Caco-2 (cell line): Measurements from ENCODE around the gene DLL4. TPM values are rescaled to one million over a fixed set of nuclear protein-coding genes. Genes with fewer than 3 reads are reported as not detected.

Experiments
- BruUV-seq: library from RNA; stranded (reverse); fragments of 400-500 nt; replicated peaks from 2 replicates; lab custom pipeline; 2021; lab: Mats Ljungman, UMichigan
- CTCF ChIA-PET: fragments of 300-600 bp; sonication (Branson Sonifier 250); formaldehyde crosslinking; loops from one replicate; lab custom pipeline; 2022; ENCODE audit warnings: antibody characterized with exemption; lab: Charles Lee
- POLR2A ChIA-PET: fragments of 300-600 bp; sonication (Branson Sonifier 250); formaldehyde crosslinking; loops from one replicate; lab custom pipeline; 2022; ENCODE audit warnings: antibody characterized with exemption; lab: Charles Lee
- DNase-seq, 2 experiments: peaks; one replicate each; pipeline versions ENCODE4 v3.0.0 to v3.0.0-alpha.2; 2020 to 2022
- H3K27me3 ChIP-seq: replicated peaks from 2 replicates; pipeline ENCODE4 v1.6.0; 2011; ENCODE audit warnings: low read length; ENCODE audit not compliant: control insufficient read depth, insufficient read depth
- H3K36me3 ChIP-seq: 2 replicates; pipeline ENCODE4 v1.5.1; 2011; ENCODE audit warnings: low read length; ENCODE audit not compliant: control insufficient read depth, insufficient read depth
- H3K4me1 ChIP-seq: fragments of 250-450 bp; sonication (Bioruptor Pico); 2 replicates; pipeline ENCODE4 v1.5.1; 2020; ENCODE audit warnings: mild to moderate bottlenecking
- H3K4me3 ChIP-seq: 2 replicates; pipeline ENCODE4 v1.5.1; 2011; ENCODE audit warnings: low read depth, mild to moderate bottlenecking, control low read depth, low read length
- H3K9me3 ChIP-seq: fragments of 250-450 bp; sonication (Bioruptor Pico); 2 replicates; pipeline ENCODE4 v1.5.1; 2020; ENCODE audit warnings: mild to moderate bottlenecking, moderate library complexity
- H3K27ac Mint-ChIP-seq: one replicate; pipeline ENCODE4 v1.8.0; 2022; ENCODE audit warnings: mixed read lengths; ENCODE audit not compliant: unreplicated experiment
- H3K27me3 Mint-ChIP-seq: one replicate; pipeline ENCODE4 v1.8.0; 2022; ENCODE audit warnings: mixed read lengths; ENCODE audit not compliant: insufficient read depth, unreplicated experiment
- H3K36me3 Mint-ChIP-seq: one replicate; pipeline ENCODE4 v1.8.0; 2022; ENCODE audit warnings: mild to moderate bottlenecking, mixed read lengths; ENCODE audit not compliant: insufficient read depth, unreplicated experiment
- H3K4me1 Mint-ChIP-seq: one replicate; pipeline ENCODE4 v1.8.0; 2022; ENCODE audit warnings: low read depth, mixed read lengths; ENCODE audit not compliant: unreplicated experiment
- H3K4me3 Mint-ChIP-seq: one replicate; pipeline ENCODE4 v1.8.0; 2022; ENCODE audit warnings: mild to moderate bottlenecking, moderate library complexity, mixed read lengths; ENCODE audit not compliant: unreplicated experiment
- H3K9me3 Mint-ChIP-seq: one replicate; pipeline ENCODE4 v1.8.0; 2022; ENCODE audit warnings: mixed read lengths; ENCODE audit not compliant: unreplicated experiment
- CTCF ChIP-seq, 2 experiments: fragments of 200-600 bp in 1 of 2; IDR thresholded peaks; 1 replicate in 1 of 2; 2 replicates in 1 of 2; pipeline versions ENCODE4 v1.5.1 to v1.8.0; 2011 to 2022; ENCODE audit warnings: antibody characterized with exemption in 1 of 2, control low read depth in 1 of 2, inconsistent platforms in 1 of 2, low read depth in 1 of 2, low read length in 1 of 2, mild to moderate bottlenecking in 1 of 2, moderate library complexity in 1 of 2; ENCODE audit not compliant: insufficient read depth in 1 of 2, severe bottlenecking in 1 of 2, unreplicated experiment in 1 of 2
- intact Hi-C: fragments of 100-400 bp; cut with micrococcal nuclease; formaldehyde crosslinking; loops from one replicate; pipeline ENCODE4 v1.10.0; 2022; ENCODE audit not compliant: unreplicated experiment
- total RNA-seq: library from RNA; stranded (reverse); gene quantifications from 2 replicates; pipeline ENCODE4 v1.2.3, GENCODE V29; 2022

Gene DLL4
- total RNA-seq, 1 experiment from 2014 or later = 3.4 TPM

DNA sequence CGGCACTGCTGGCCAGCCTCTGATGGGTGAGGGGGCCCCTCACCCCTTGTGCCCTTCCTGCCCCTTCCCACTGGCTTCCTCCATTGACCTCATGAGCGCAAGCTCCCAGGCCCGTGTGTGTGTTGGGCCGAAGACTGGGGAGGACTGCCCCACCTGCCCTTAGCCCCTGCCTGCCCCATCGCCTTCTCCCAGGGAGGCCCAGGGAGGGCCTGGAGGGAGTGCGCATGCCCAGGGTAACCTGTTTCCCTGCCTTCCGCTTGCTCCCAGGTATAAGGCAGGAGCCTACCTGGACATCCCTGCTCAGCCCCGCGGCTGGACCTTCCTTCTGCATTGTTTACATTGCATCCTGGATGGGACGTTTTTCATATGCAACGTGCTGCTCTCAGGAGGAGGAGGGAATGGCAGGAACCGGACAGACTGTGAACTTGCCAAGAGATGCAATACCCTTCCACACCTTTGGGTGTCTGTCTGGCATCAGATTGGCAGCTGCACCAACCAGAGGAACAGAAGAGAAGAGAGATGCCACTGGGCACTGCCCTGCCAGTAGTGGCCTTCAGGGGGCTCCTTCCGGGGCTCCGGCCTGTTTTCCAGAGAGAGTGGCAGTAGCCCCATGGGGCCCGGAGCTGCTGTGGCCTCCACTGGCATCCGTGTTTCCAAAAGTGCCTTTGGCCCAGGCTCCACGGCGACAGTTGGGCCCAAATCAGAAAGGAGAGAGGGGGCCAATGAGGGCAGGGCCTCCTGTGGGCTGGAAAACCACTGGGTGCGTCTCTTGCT is 8.8 kb downstream of the DLL4 start:
- CTCF ChIA-PET = no interaction called here
- Mint-ChIP-seq H3K4me1 (peaks cover 9% of the 10 kb centered on the region), H3K9me3 (no peaks in the 10 kb centered on the region), H3K27ac (no peak overlapping the region), H3K36me3 (peaks cover 5% of the 10 kb centered on the region), H3K4me3 (no peak overlapping the region), H3K27me3 (no peaks in the 10 kb centered on the region)
- Histone ChIP-seq H3K9me3 (no peaks in the 10 kb centered on the region), H3K27me3 (no peaks in the 10 kb centered on the region), H3K4me1 (peaks cover 20% of the 10 kb centered on the region), H3K36me3 (peaks cover 2% of the 10 kb centered on the region), H3K4me3 (no peak overlapping the region)
- BruUV-seq = no TSS peak
- no peak for DNase-seq
- POLR2A ChIA-PET = no interaction called here
- TF ChIP-seq CTCF (IDR thresholded peaks at IDR 0.05; ENCODE audit: insufficient read depth in 1 of 2, low read depth in 1 of 2, low read length in 1 of 2, severe bottlenecking in 1 of 2, unreplicated experiment in 1 of 2) = no peak
- intact Hi-C loops = no loop called here

DNA sequence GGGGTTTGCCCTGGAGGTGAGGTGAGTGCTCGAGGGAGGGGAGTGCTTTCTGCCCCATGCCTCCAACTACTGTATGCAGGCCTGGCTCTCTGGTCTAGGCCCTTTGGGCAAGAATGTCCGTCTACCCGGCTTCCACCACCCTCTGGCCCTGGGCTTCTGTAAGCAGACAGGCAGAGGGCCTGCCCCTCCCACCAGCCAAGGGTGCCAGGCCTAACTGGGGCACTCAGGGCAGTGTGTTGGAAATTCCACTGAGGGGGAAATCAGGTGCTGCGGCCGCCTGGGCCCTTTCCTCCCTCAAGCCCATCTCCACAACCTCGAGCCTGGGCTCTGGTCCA is 9.4 kb downstream of the DLL4 start:
- Mint-ChIP-seq H3K27me3 (no peaks in the 10 kb centered on the region), H3K9me3 (no peaks in the 10 kb centered on the region), H3K4me3 (no peak overlapping the region), H3K4me1 (peaks cover 4% of the 10 kb centered on the region), H3K27ac (no peak overlapping the region), H3K36me3 (peaks cover 5% of the 10 kb centered on the region)
- intact Hi-C loops = no loop called here
- no peak for DNase-seq
- Histone ChIP-seq H3K36me3 (peaks cover 2% of the 10 kb centered on the region), H3K27me3 (no peaks in the 10 kb centered on the region), H3K4me1 (peaks cover 15% of the 10 kb centered on the region), H3K9me3 (no peaks in the 10 kb centered on the region), H3K4me3 (no peak overlapping the region)
- no TSS peak for BruUV-seq
- ChIA-PET CTCF (no interaction called here), POLR2A (no interaction called here)
- no peak for TF ChIP-seq CTCF (IDR thresholded peaks at IDR 0.05; ENCODE audit: insufficient read depth in 1 of 2, low read depth in 1 of 2, low read length in 1 of 2, severe bottlenecking in 1 of 2, unreplicated experiment in 1 of 2)

GRCh38 chr15:40940296-40940801 is 11.2 kb downstream of the DLL4 start:
- Histone ChIP-seq H3K36me3 (no peaks in the 10 kb centered on the region), H3K4me3 (no peak overlapping the region), H3K9me3 (no peaks in the 10 kb centered on the region), H3K4me1 (peaks cover 12% of the 10 kb centered on the region), H3K27me3 (no peaks in the 10 kb centered on the region)
- peaks cover 5% of the 10 kb centered on the region for H3K36me3 Mint-ChIP-seq
- DNase-seq = no peak
- intact Hi-C loops = loop anchor here (5.0 kb wide), 1 partner anchor 33 kb away; no protein-coding TSS in a partner anchor
- CTCF ChIA-PET = interaction anchor here (0.6 to 4.3 kb wide), 9 partner anchors 9 to 968 kb away, joined by 3 to 56 read pairs (median 6); partner anchors contain the start of genes CHAC1, DLL4 and VPS18
- POLR2A ChIA-PET = interaction anchor here (0.6 to 2.9 kb wide), 4 partner anchors 10 to 504 kb away, joined by 5 to 33 read pairs (median 22); partner anchors contain the start of genes CHAC1 and DLL4
- no peaks in the 10 kb centered on the region for H3K27me3 Mint-ChIP-seq
- H3K27ac Mint-ChIP-seq = peak overlapping the region; percentile 95
- BruUV-seq = no TSS peak
- TF ChIP-seq CTCF (IDR thresholded peaks at IDR 0.05; ENCODE audit: insufficient read depth in 1 of 2, low read depth in 1 of 2, low read length in 1 of 2, severe bottlenecking in 1 of 2, unreplicated experiment in 1 of 2) = no peak
- H3K4me3 Mint-ChIP-seq = peak overlapping the region; percentile 79
- H3K4me1 Mint-ChIP-seq = no peaks in the 10 kb centered on the region
- no peaks in the 10 kb centered on the region for H3K9me3 Mint-ChIP-seq
